Heart left ventricle (tissue), 13 donors: Measurements from ENCODE around the gene ISL2.

Experiments
- POLR2A ChIP-seq, 2 donors: fragments of 450-650 bp; IDR thresholded peaks; one replicate each; pipeline ENCODE4 v1.6.1; 2017; ENCODE audit warnings: antibody characterized with exemption in 2 of 2, mild to moderate bottlenecking in 2 of 2, moderate library complexity in 2 of 2
- TF ChIP-seq, protein P1 (sequence below), 12 donors: fragments of 200-600 bp; sonication (generic) in 4 of 12; IDR thresholded peaks; one replicate each; pipeline versions ENCODE4 v1.5.0 to v1.8.0; 2018 to 2022; ENCODE audit warnings: antibody characterized with exemption in 12 of 12, mild to moderate bottlenecking in 5 of 12
- donor health status: ischemic (EF 13 %, LVEDD 7.1; RV severe dilation, severe dysfunction).
- donor health status: DM: no; HTN: yes; CAD: no.
- donor health status: DM: no; HTN: no; CAD: no.
- donor health status: ischemic (EF 25% LVEDD 6.9; RV normal size, moderate dysfunction).
- donor health status: ischemic (EF 25% LVEDD 5.7; RV mildly dilated, moderate dysfunction).
- donor health status: ischemic (EF 35%, LVEDD 5.7; RV mildly dilated, moderate dysfunction).
- donor health status: nonischemic (EF 11% LVEDD 7.7; RV severe dilation, severe dysfunction).
- donor health status: DM: yes; HTN: yes; CAD: no.
- donor health status: PGD.
- donor health status: ischemic (EF 29% LVEDD 5.4; RV normal size, mild dysfunction).
- donor health status: nonischemic (EF 23%, LVEDD 6.1; RV moderate dilation, normal function).

DNA sequence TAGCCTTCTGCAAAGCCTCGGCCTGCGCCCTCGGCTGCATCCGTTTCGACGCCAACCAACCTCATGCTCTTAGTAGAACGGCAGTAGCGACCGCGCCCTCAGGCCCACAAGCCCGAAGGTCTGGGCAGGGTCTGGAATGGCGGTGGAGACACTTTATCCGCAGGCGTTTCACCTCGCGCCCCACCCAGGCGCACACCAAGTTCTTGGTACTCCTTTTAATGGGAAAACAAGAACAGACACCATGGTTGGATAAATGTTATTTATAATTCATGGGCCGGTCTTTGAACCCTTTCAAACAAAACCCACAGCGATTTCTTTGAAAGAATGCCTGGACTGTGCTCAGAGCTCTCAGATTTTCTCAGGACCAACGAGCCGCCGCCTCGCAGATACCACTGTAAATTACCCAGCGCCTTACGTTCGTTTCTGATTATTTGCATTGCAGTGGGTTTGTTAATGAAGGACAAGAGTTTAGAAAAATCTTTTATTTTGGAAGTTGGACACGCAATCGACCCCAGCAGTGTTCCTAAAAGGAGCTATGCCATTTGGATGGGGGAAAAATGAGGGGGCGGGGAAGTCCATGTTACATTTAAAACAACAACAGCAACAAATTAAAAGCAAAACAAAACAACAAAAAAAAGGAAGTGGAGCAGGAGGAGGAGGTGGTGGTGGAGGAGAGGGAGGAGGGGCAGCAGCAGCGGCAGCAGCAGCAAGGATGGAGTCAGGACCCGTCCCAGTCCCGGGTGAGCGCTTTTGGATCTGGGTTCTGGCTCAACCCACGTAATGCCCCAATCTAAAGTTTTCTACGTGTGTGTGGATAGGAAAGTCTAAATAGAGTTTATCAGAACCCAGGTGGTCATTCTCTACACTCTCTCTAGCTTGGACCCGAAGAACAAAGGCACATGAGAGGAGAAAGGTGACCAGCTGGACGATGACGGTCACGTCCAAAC lies 993 bp upstream of the ISL2 start:
- TF ChIP-seq, protein P1, sequence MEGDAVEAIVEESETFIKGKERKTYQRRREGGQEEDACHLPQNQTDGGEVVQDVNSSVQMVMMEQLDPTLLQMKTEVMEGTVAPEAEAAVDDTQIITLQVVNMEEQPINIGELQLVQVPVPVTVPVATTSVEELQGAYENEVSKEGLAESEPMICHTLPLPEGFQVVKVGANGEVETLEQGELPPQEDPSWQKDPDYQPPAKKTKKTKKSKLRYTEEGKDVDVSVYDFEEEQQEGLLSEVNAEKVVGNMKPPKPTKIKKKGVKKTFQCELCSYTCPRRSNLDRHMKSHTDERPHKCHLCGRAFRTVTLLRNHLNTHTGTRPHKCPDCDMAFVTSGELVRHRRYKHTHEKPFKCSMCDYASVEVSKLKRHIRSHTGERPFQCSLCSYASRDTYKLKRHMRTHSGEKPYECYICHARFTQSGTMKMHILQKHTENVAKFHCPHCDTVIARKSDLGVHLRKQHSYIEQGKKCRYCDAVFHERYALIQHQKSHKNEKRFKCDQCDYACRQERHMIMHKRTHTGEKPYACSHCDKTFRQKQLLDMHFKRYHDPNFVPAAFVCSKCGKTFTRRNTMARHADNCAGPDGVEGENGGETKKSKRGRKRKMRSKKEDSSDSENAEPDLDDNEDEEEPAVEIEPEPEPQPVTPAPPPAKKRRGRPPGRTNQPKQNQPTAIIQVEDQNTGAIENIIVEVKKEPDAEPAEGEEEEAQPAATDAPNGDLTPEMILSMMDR (IDR thresholded peaks at IDR 0.05): no peak
- no peak for TF ChIP-seq POLR2A (IDR thresholded peaks at IDR 0.05)
